KMS-11 (cell line): ENCODE measurements around the gene KLK13.

Experiments used
- H2AFZ ChIP-seq: fragments of 200-600 bp; sonication (generic); 2 replicates; pipeline ENCODE4 v1.6.1; 2016; ENCODE audit warnings: antibody characterized with exemption, mixed run types, low read depth
- H3K27ac ChIP-seq: fragments of 200-600 bp; sonication (generic); 2 replicates; pipeline ENCODE4 v1.6.1; 2016; ENCODE audit warnings: mild to moderate bottlenecking, mixed run types
- H3K27me3 ChIP-seq: fragments of 200-600 bp; sonication (generic); 2 replicates; pipeline ENCODE4 v1.6.1; 2017; ENCODE audit warnings: mild to moderate bottlenecking, low read depth, mixed run types, moderate library complexity; ENCODE audit not compliant: insufficient read depth
- H3K36me3 ChIP-seq: fragments of 200-600 bp; sonication (generic); 2 replicates; pipeline ENCODE4 v1.6.1; 2017; ENCODE audit warnings: mild to moderate bottlenecking, mixed run types; ENCODE audit not compliant: insufficient read depth
- H3K4me1 ChIP-seq: fragments of 200-600 bp; sonication (generic); 2 replicates; pipeline ENCODE4 v1.6.1; 2016; ENCODE audit warnings: mild to moderate bottlenecking, low read depth, mixed run types; ENCODE audit not compliant: poor library complexity, severe bottlenecking
- H3K4me2 ChIP-seq: fragments of 200-600 bp; sonication (generic); 2 replicates; pipeline ENCODE4 v1.7.0; 2016; ENCODE audit warnings: mild to moderate bottlenecking, mixed run types
- H3K4me3 ChIP-seq: fragments of 200-600 bp; sonication (generic); IDR thresholded peaks from 2 replicates; pipeline ENCODE4 v1.6.1; 2017; ENCODE audit warnings: low read depth, low read length, mixed read lengths; ENCODE audit not compliant: insufficient read depth
- H3K79me2 ChIP-seq: fragments of 200-600 bp; sonication (generic); 2 replicates; pipeline ENCODE4 v1.6.1; 2016; ENCODE audit warnings: low read depth, mixed run types; ENCODE audit not compliant: insufficient read depth
- H3K9ac ChIP-seq: fragments of 200-600 bp; sonication (generic); 2 replicates; pipeline ENCODE4 v1.6.1; 2016; ENCODE audit warnings: mild to moderate bottlenecking, mixed run types
- H4K20me1 ChIP-seq: fragments of 200-600 bp; sonication (generic); 2 replicates; pipeline ENCODE4 v1.6.1; 2016; ENCODE audit warnings: mild to moderate bottlenecking, mixed run types; ENCODE audit not compliant: insufficient read depth
- CTCF ChIP-seq: fragments of 200-600 bp; sonication (generic); conservative IDR thresholded peaks from 2 replicates; pipeline ENCODE4 v1.6.1; 2017; ENCODE audit warnings: low read depth, mild to moderate bottlenecking, antibody characterized with exemption, low read length, moderate library complexity, mixed read lengths

Gene KLK13

GRCh38 chr19:51102991-51103390, 38.1 kb upstream of the KLK13 start:
- no peak for TF ChIP-seq CTCF
- Histone ChIP-seq H3K4me3 (no peak overlapping the region), H3K27me3 (no peaks in the 10 kb centered on the region), H4K20me1 (no peaks in the 10 kb centered on the region), H3K36me3 (no peaks in the 10 kb centered on the region; the same call in 1 of the 2 replicates), H3K4me2 (no peak overlapping the region), H3K9ac (no peak overlapping the region), H3K27ac (no peak overlapping the region), H3K79me2 (peaks cover 13% of the 10 kb centered on the region), H2AFZ (no peak overlapping the region), H3K4me1 (peaks cover 5% of the 10 kb centered on the region)

- Histone ChIP-seq H3K9ac (no peak overlapping the region), H4K20me1 (no peaks in the 10 kb centered on the region), H2AFZ (no peak overlapping the region), H3K4me1 (no peaks in the 10 kb centered on the region), H3K4me2 (no peak overlapping the region), H3K36me3 (no peaks in the 10 kb centered on the region; the same call in 1 of the 2 replicates), H3K4me3 (no peak overlapping the region), H3K27ac (no peak overlapping the region), H3K27me3 (no peaks in the 10 kb centered on the region), H3K79me2 (no peaks in the 10 kb centered on the region)
- no peak for TF ChIP-seq CTCF
Measured at GRCh38 chr19:51101171-51101865, 36.4 kb upstream of the KLK13 start.

GRCh38 chr19:51100601-51101000, 35.7 kb upstream of the KLK13 start:
- Histone ChIP-seq H3K9ac (no peak overlapping the region), H3K79me2 (no peaks in the 10 kb centered on the region), H3K4me3 (no peak overlapping the region), H3K36me3 (no peaks in the 10 kb centered on the region; the same call in 1 of the 2 replicates), H3K27me3 (no peaks in the 10 kb centered on the region), H3K4me2 (no peak overlapping the region), H3K27ac (no peak overlapping the region), H3K4me1 (no peaks in the 10 kb centered on the region), H2AFZ (no peak overlapping the region), H4K20me1 (no peaks in the 10 kb centered on the region)
- no peak for TF ChIP-seq CTCF

GRCh38 chr19:51099047-51099382, 34.1 kb upstream of the KLK13 start:
- no peak for TF ChIP-seq CTCF
- Histone ChIP-seq H4K20me1 (no peaks in the 10 kb centered on the region), H3K4me2 (no peak overlapping the region)

More at GRCh38 chr19:51099047-51099382, 34.1 kb upstream of the KLK13 start:
- Histone ChIP-seq H3K79me2 (no peaks in the 10 kb centered on the region), H3K4me3 (no peak overlapping the region), H2AFZ (no peak overlapping the region), H3K27me3 (no peaks in the 10 kb centered on the region), H3K36me3 (no peaks in the 10 kb centered on the region; the same call in 1 of the 2 replicates), H3K4me1 (no peaks in the 10 kb centered on the region), H3K9ac (no peak overlapping the region), H3K27ac (no peak overlapping the region)
